NCI-H2081 treated with DMSO at 0.1 percent for 48 hours (cell line): ENCODE measurements around the gene COL4A2.

ENCODE experiments used
- DNase-seq: peaks from one replicate; lab custom pipeline; 2025; lab: John Stamatoyannopoulos, UW

COL4A2 gene

GRCh38 chr13:110533771-110534670 is 226.9 kb downstream of the COL4A2 start:
- DNase-seq = no peak

DNA sequence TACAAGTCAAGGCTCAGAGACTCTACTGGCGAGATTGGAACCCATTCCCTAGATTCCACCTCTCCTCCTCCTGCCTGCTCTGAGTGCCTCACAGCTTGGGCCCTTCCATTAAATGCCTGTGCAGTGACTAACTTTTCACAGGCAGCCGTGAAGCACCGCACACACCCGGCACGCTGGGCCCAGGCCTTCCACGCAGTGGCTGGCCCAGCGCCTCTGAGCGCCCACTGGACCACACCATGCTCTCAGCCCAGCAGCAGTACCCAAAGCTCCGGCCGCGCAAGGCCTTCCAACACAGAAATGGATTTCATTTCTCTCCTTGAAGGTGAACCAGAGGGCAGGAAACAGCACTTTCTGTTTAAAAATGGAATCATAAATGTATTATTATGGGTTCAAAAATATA is 228.4 kb downstream of the COL4A2 start:
- no peak for DNase-seq

GRCh38 chr13:110536006-110536693 is 229.1 kb downstream of the COL4A2 start:
- DNase-seq = no peak

DNA sequence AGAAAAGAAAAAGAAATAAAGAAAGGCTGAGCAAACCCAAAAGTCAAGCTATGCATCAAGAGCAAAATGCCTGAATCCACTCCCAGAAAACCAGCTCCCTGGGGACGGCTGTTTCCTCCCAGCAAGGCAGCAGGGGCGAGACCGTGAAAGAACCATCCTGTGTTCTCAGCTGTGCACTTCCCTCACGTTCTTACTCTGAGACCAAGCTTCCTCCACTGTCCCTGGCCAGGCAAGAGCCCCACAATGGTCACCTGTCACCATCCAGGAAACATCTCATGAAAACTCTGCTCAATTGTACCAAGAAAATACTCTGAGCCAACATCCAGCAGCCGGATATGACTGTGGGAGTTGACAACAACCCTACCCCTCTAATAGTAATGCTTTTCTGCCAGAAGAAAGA is 231.5 kb downstream of the COL4A2 start:
- no peak for DNase-seq

- no peak for DNase-seq
Observed at GRCh38 chr13:110539894-110540293, 232.8 kb downstream of the COL4A2 start.

GRCh38 chr13:110540871-110541525 is 233.9 kb downstream of the COL4A2 start:
- no peak for DNase-seq

DNA sequence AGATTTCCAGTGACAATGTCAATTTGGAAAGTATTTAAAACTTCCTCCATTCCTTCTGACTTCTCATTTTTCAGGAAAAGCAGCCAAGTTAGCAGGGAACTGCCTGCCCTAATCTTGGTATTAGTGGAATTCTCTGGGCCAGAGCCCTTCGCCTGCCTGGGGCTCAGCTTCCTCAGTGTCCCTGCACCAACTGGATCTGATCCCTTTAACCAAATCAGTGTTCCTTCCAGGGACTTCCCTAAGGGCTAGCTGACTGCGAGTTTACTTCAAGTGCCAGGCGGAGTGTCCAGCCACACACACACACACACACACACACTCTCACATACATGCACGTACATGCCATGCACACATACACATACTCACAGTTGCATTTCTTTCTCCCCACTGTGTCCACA is 234.4 kb downstream of the COL4A2 start:
- no peak for DNase-seq

- DNase-seq = no peak
Observed at GRCh38 chr13:110542169-110542796, 235.2 kb downstream of the COL4A2 start.

DNA sequence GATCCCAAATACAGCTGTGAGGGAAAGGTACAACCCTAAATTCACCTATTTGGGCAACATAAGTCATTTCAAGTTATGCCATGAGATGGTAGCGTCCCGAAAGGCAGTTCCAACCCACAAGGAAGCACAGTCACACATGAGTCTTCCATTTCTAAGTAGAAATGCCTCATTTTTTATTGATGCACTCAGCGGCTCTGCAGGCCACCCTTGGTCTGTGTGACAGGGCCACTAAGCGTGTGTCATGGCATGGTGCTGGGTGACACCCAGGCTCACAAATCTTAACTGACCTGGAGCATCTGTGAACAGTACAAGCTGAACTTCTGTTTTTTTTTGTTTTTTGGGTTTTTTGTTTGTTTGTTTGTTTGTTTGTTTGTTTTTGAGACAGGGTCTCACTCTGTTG is 239.3 kb downstream of the COL4A2 start:
- no peak for DNase-seq

DNA sequence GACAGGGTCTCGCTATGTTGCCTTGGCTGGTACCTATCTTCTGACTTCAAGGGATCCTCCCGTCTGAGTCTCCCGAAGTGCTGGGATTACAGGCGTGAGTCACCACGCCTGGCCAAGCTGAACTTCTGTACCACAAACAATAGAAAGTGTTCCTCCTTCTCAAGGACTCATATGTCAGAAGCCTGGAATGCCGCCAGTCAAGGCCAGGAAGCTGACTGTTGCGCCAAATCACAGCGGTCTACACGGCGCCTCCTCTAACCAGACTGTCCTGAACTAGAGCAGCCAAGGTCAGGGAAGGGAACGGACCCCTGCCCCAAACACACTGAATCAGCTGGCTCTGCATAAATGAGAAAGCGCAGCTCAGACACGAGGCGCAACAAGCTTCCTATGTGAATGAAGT is 239.8 kb downstream of the COL4A2 start:
- DNase-seq = no peak

- DNase-seq = no peak
Observed at GRCh38 chr13:110548891-110549794, 242.1 kb downstream of the COL4A2 start.

DNA sequence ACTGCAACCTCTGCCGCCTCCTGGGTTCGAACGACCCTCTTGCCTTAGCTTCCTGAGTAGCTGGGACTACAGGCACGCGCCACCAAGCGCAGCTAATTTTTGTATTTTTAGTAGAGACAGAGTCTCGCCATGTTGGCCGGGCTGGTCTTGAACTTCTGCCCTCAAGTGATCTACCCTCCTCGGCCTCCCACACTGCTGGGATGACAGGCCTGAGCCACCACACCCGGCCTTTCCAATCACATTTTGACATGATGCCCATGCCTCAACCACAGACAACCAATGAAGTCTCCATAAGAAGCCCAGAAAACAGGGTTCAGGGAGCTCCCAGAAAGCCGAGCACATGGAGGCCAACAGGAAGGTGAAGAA is 242.7 kb downstream of the COL4A2 start:
- DNase-seq = no peak

DNA sequence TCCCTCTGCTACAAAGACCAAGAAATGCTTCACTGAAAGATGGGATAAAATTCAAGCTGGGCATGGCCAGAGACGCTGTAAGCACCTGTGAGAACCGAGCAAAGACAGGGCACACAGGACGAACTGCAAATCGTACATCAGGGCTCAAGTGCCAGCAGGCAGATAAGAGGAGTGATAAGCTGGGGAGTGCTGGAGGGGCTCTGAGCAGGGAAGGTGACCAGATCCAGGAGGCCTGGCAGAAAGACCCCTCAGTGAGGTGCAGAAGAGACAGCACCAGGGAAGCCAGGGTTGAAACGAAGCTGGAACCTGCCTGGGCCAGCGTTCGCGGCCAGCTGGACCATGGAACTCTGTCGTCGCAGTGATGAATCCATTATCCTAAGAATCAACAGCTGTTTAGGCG is 244.2 kb downstream of the COL4A2 start:
- DNase-seq = no peak

- DNase-seq = no peak
Observed at GRCh38 chr13:110552767-110553166, 245.7 kb downstream of the COL4A2 start.

DNA sequence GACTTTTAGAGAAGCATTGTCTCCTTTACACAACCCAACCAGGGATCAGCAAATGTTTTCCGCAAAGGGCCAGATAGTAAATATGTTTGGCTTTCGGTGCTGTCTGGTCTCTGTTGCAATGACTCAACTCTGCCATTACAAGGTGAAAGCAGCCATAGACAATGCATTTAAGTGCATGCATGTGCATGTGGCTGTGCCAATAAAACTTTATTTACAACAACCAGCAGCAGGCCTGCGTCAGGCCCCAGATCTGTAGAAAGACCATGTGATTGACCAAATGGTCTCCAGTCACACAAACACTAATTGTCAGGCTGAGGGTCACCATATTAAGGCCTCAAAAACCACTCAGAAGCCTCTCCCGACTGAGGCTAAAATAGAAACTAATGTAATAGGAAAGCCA is 246.3 kb downstream of the COL4A2 start:
- no peak for DNase-seq

- no peak for DNase-seq
Observed at GRCh38 chr13:110554227-110554836, 247.2 kb downstream of the COL4A2 start.

DNA sequence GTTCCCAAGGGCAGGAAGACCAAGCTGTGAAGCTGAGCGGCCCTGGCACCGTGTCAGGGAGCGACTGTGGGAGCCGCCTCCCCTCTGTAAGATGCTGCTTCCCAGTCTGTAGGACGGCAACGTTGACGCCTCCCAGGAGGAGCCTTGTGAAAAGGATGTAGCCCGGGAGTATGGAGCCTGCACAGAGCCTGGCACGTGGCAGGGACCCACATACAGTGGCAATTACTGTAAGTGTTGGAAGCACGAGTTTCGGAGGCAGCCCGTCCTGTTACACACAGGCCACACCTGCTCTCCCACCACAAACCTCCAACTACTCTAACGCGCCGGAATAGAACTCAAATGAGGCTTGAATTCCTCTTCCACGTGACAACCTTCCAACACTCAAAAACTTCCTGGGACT is 247.9 kb downstream of the COL4A2 start:
- no peak for DNase-seq

- no peak for DNase-seq
Observed at GRCh38 chr13:110555601-110556223, 248.6 kb downstream of the COL4A2 start.

- DNase-seq = no peak
Observed at GRCh38 chr13:110556224-110556606, 249.1 kb downstream of the COL4A2 start.

DNA sequence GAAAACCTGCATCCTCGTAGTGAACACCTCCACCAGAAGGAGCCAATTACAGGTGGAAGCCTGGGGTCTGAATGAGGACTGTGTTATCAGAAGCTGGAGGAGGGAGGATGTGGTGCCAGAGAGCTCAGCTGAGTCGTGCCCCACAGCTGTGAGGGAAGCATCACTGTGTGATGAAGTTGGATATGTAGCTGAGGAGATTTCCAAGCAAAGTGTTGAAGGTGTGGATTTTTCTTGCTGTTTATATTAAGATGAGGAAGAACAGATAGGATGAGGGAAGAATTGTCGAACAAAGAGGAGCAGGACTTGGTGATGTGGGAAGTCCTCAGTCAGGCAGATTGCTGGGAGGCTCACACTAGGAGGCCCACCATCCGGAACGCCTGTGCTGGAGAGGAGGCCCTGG is 250.0 kb downstream of the COL4A2 start:
- no peak for DNase-seq
